ENCODE results near the gene PAK6.

Gene PAK6

DNA sequence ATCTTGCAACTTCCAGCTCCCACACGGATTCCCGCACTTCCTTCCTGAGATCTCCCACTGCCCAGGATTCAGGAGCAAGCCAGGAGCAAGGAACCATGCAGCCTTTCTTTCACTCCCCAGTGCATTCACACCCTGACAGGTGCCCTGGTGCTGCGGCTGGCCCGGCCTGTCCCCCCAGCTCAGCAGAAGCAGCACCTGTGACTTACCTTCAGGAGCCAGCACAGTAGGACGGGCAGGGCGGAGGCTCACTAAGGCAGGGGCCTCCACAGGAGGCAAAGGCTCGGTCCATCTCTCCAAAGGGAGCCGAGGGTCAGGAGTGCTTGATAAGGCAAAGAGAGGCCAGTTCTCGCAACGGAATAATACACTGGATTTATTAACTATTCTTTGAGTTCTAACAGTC, 39.2 kb downstream of the PAK6 start:
- DNase-seq, result no peak

DNA sequence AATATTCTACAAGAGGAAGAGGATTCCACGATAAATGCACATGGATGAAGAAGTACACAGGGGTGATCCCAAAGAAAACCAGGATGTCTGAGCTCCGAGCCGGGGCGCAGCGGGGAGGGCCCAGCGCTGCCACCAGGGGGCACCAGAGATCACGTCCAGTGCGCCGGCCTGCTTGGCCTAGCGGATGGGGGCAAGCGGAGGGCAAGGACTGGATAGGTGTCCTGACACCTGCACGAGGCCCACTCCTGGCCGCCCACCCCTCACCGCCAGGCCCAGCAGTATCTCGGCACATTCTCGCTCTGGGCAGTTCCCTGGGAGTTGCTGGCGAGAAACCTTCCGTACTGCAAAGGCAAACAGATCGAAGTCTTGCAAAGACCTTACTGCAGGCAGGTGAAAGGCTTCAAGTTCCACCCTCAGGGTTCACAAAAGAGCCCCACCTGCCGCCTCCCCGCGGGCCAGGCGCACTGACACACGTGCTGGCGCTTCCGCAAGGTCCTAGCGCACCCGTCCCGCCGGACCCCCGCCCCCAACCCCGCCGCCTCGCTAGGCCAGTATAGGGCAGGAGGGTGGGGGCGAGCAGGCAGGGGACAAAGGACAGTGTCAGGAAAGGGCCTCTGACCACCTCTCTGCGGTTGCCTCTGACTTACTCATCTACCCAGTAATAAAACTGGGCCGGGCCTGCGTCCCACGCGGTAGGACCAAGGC, 40.7 kb downstream of the PAK6 start:
- DNase-seq, result peak; percentile 29

DNA sequence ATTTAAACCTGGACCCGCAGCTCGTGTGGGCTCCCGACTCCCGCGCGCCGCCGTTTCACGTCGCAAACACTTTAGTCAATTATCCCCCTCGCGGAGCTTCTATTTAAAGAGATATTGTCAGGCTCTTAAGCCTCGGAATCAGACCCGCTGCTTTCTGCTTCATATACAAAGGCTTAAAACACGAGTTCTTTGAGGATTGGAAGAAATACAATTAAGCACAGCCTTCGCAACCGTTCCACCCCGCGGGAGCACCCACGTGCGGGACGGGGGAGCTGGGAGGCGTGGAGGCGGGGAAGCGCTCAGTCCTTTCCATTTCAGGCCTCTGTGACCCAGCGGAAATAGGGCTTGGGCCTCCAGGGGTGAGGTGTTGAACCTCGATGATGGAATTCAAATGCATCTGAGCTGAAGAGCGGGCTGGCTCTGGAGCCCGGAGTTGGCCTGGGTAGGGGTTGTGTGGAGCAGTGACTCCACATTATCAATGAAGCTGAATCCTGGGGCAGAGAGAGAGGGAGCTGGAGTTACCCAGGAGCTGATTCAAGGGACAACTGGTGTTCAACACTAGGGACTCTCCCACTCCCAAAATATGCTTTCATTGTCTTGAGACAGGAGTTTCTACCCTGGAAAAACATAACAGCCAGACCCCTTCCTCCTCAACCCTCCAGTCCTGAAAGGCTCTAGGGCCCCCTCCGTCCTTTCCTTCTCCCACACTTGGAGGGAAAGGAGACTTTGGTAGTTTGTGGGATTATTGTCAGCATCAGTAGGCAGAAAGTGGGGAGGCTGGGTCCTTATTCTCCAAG, 41.6 kb downstream of the PAK6 start:
- DNase-seq, result no peak

DNA sequence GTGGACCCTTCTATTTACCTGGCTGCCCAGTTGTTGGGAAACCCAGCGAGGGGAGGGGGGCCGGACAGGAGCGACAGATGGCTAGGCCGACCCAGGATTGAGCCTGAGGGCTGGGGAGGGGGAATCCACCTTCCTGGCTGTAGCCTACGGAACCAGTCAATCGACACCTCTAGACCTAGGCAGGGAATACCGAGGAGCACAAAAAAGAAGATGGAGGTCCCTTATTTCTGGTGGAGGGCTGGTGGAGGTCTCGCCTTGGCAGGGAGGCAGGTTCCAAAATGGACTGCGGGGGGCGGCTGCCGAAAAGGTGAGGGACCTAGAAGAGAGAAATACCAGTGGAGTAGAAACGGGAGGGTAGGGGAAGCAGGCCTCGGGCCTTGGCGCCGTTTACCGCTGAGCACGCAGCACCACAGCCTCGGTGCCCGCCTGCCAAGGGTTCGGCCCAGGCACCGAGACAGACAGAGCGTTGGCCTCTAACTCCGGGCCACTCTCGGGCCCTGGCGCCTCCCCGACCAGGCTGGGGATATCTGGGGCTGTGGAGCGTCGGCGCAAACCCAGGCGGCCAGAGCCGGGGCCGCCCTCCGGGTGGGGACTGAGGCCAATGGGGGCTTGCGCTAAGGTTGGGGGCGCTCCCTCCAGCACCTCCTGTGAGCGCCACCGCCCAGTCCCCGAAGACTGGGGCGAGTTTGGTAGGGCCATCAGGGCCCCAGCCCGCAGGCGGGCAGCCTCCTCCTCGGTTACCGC, 42.4 kb downstream of the PAK6 start:
- no peak for DNase-seq

DNA sequence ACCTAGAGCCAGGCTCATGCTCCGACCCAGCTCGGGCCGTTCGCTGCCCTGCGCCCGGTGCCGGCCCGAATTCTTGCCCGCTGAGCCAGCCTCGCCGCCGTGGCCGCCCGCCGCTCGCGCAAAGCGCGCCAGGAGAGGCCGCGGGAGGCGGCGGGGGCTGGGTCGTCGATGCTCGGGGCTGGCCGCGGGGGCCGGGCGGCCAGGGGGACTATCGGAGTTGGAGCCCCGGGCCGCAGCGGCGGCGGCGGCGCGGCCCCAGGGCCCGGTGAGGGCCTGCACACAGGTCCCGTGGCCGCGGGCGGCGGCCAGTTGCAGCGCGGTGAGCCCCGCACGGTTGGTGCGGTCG, 42.9 kb downstream of the PAK6 start:
- DNase-seq, result no peak

DNA sequence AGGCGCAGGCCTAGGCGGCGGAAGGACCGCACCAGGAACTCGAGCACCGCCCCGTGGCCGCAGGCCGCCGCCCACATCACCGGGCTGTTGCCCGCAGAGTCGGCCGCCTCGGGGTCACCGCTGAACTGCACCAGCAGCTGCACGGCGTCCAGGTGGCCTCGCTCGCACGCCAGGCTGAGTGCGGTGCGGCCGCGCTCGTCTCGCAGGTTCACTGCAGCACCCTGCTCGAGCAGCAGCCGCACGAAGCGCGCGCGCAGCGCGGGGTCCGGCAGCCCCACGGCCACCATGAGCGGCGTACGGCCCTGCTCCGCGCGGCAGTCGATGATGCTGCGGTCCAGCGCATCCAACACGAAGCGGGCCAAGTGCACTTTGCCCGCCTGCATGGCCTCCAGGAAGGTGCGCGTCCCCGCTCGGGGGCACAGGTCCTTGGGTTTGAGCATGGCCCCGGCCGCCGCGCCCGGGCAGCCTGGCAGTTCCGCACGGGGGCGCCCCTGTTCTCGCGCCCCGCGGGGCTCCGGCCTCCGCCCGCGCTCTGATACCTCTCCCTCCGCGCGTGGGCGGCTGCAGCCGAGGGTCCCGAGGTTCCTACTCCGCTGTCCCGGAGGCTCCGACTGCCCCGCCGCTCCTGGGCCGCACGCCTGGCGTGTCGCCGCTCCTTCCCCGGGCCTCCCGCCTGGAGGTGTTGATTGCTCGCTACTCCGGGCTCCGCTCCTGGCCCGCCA, 43.4 kb downstream of the PAK6 start:
- peak; percentile 12 for DNase-seq

DNA sequence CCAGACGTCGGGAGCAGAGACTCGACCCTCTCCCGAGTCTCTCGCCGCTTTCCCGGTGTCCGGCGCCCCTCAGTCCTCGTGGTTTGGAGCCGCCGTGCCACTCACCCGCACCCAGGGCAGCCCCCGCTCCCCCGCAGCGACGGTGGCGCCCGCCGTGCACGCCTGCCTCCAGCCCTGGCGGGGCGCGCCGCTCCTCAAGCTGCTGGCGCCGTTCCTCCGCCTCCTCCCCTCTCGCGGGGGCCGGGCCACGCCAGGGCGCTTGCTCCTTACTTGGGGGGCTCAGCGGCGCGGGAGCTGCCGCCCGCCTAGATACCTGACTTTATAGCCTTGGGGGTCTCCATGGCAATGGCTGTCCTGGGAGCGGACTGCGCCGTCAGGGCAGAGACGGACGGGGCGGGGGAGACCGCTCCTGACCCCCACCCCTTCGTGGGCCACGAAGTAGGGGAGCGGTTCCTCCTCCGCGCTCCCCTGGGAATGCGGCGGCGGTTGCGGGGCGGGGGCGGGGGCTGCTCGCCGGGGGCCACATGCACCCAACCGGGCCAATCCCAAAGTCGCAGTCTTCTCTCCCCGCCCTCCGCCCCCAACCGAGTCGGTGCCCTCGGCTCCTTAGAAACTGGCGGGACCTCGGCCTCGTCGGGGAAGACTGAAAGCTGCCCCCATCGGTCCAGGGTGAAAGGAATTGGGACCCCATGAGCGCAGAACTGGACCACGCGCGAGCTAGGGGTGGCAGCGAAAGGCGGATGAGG, 44.2 kb downstream of the PAK6 start, which contains the start of gene ANKRD63:
Gene ANKRD63 (minus strand): TSS at position 196 of the 746 bp plus-strand sequence. CDS start 478 bp downstream, outside the sequence.
- no peak for DNase-seq

DNA sequence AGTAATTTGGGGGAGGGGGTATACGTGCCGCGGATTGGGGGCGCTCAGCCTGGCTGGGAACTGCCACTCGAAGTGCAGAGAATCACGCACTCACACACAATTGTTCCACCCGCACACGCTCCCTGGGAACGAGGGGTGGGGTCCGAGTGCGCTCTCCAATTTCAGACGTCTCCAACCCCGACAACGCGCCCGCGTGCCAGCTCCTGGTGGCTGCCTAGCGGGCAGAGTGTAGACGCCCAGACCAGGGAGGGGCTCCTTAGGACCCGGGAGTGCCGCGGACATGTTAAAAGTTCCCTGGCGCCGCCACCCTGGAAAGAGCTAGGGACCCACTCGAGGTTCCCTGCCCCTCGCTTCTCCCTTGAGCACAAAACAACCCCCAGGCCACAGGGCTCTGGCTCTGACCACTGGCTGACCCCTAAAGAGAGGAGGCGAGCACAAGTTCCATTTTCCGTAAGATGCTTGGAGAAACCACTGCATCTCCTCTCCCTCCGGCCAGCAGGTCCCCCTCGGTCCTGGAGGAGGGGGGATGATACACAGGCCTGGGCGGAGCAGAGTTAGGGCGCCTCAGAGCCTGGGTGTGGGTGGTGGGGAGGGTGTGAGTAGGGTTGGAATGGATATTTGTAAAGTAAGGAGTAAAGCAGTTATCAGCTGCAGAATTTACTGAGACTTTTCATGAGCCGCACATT, 44.9 kb downstream of the PAK6 start:
- DNase-seq, result no peak

DNA sequence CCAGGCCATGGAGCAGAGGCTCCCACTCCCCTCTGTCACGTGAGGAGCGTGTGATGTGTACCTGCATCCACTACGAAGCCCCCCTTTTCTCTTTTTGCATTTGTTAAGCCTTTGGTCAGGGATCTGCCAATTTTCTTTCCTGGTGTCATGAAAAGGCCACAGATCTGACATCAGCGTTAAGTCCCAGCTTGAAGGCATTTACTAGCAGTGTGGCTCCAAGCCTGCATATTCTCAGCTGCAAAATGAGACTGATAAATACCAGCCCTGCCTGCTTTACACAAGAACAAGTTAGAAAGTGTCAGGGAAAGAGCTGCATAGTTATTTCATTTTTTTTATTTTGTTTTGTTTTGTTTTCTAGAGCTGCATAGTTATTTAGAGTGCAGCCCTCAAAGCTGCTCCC, 46.3 kb downstream of the PAK6 start:
- DNase-seq, result no peak

DNA sequence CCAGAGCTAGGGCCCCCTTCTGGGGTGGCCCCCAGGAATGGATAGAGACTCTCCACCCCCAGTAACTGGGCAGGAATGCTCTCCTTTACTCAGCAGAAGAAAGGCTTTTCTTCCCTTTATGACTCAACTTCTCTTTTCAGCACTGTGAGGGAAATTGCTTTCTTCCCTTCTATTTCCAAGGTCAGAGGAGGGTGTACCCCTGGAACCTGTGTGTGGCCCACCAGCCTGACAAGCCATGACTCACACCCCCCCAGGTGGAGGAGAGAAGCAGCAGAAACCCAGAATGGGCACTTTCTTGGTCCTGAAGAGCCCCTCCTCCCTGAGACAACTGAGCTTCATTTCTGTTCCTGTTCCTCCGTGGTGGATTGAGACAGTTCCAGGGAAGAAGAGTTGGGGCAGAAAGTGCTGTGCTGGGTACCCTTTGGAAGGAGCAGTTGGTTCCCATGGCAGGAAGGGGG, 46.7 kb downstream of the PAK6 start:
- DNase-seq, result no peak

DNA sequence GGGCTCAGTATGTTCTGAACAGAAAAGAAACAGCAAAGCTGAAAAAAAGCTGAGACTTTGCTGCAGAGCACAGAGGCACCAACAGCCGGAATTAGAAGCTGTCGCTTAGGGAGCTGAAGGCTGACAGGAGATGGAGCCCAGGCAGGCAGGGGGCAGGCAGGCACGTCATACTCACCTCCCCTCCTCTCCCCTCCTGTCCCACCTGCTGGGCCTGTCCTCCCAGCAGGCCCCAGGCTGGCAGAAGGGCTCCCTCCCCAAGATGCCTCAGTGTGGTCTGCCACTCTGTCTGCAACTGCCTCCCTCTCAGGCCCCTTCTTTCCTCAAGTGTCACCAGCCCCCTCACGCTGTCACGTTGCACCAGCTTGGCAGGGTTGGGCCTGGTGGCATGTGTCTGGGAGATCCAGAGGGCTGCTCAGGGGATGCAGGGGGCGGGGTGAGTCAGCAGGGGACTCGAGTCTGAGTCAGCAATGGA, 47.2 kb downstream of the PAK6 start:
- no peak for DNase-seq

DNA sequence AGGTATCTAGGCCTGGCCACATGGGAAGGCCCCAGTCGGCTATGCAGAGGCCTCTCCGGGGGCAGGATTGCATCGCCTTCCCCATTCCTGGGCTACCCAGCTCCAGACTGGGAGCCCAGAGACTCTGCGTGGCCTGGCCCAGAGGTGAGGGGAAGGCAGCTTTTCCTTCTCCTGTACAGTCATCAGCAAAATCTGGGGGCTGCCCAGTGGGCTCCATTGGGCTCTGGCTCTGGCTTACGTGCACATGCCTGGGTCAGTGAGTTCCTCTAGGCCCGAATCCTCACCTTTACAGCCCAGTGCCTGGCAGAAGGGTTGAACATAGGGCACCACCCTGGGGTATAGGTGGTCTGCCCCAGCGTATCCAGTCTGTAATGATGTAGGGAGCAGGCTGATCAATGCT, 47.9 kb downstream of the PAK6 start:
- DNase-seq, result no peak

DNA sequence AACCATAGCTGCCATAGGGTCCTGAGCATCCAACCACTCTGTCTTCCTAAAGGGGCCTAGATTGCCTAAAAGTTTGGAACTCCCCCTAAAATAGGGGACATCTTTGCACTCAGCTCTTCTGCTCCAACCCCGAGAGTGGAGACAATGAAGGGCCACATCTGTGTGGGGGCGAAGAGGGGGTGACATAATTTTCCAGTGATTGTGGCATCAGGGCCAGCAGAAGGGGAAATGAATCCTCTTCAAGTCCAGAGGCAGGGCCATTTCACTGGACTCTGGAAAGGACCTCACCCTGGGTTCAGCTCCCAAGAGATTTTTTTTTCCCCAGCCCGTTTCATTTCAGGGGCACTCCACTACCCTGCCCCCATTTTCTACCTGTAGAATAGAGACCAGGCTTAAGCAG, 48.6 kb downstream of the PAK6 start:
- no peak for DNase-seq

DNA sequence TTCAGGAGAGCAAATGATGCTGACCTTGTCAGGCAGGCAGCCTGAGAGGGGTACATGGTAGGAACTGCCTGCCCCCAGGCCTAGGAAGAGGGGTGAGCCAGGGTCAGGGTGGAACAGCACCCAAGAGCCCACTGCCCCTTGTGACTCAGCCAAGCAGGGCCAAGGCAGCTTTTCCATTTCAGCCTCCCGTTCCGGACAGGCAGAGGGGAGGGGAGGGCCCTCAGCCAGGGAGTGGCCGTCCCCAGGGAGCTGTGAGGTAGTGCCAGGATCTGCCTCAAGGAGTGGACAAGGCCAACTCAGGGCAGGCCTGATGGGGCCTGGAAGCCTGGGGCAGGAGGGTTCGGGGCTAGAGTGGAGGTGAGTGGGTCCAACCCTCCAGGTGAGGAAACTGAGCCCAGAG, 49.1 kb downstream of the PAK6 start:
- DNase-seq, result no peak

DNA sequence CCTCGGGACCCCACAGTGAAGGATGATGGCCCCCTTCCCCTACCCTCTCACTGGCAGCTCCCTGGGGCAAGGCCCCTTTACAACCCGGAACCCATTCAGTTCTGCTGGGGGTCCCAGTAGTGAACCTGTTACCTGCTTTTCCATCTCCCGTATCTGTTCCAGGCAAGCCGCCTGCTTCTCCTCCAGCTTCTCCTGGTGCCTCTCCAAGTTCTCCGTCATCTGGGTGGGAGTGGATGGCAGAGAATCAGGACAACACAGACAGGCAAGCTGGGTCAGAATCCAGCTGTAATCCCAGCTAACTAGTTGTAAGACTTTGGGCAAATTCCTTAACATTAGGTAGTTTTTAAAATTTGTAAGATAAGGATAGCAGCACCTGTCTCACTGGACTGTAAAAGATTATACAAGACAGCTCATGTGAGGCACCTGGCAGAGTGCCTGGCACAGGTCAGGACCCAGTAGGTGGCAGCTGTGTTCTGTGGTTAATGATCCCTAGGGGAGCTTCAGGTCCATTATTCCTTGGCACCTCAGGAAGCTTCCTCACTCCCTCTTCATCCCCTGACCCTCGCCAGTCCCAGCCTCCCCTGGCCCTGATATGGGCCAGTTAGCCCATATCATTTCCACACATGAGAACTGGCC, 50.4 kb downstream of the PAK6 start:
- DNase-seq, result peak; percentile 6

DNA sequence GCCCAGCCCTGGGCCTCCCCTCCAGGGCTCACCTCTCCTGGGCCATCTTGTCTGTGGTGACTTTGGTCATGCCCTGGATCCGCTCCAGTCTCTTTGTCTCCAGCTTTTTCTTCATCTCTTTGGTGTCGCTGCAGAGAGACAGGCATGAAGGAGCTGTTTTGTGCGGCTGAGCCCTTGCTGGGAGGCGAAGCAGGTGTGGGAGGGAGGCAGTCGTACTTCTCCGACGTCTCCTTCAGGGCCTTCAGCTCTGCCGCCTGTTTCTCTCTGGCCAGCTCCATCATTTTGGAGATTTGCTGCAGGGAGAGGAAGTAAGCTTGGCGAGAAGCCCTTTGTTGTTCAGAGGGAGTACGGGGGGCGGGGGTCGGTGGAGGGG, 51.7 kb downstream of the PAK6 start:
- no peak for DNase-seq

DNA sequence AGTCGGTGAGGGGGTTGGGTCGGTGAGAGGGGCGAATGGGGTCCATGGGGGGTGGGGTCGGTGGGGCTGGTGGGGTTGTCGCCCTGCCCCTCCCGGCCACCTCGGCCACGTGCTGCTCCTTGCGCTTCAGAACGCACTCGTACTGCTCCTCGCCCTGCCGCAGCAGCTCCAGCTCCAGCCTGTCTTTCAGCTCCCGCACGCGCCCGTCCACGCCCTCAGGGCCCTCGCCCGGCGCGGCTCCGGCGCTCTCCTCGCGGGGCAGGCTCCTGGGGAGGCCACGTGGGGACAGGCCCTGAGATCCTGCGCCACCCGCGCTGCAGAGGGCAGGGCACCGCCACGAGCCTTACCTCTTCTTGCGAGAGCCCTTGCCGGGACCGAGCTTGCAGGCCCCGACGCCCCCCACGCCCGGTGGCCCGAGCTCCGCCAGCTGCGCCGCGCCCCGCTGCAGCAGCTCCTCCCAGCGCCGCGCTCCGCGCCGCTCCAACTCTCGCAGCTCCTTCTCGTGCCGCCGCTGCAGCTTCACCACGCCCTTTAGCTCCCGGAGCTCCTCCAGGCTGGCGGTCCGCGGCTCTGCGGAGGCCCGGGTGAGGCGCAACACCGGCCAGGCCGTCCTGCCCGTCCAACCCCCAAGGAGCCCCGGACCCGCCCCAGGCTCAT, 52.2 kb downstream of the PAK6 start:
- DNase-seq, result peak; percentile 37

DNA sequence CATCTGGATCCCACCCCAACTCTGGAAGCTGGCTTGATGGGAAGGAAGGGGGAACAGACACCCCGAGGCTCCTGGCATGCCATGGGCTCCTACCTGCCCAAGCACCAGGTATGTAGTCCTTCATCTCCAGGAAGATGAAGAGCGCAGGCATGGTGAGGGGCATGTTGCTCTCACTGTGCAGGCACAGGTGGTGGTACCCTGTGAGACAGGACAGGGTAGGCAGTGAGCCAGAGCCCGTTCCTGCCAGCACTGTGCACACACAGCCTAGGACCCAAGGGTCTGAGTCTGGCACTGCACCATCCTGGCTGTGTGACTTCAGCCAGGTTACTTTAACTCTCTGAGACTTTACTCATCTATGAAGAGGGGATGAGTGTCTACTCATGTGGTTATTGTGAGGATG, 53.4 kb downstream of the PAK6 start:
- DNase-seq, result no peak

DNA sequence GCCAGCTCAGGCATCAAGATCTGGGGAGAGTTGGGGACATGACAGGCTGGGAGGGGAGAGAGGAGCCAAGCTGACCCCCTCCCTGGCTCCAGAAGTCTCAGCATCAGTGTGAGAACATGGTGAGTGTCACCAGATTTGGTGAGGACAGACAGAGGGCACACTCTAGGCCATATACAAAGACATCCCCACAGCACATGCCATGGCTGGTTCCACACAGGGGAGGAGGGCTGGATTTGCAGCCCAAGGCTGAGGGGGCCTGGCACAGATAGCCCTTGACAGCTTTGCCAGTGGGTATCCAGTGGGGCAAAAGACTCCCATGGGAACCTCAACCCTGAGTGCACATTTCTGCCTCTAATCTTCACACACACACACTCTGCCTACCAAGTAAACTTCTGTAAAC, 54.1 kb downstream of the PAK6 start:
- no peak for DNase-seq
